Stimulated activated CD4-positive, alpha-beta T cell treated with anti-CD3 and anti-CD28 coated beads, Interleukin-2, amount 100 ng/mL, for 4 hours (primary cell): ENCODE results near the gene LRP2BP.
"Not testable (repeated sequence)": the region's sequence is repeated elsewhere in the genome, so short reads cannot be mapped to it uniquely, and the experiment has no call there.

Experiments
- DNase-seq: peaks from one replicate; pipeline ENCODE4 v3.0.0-alpha.2; 2020; ENCODE audit warnings: low read depth

Gene LRP2BP

DNA sequence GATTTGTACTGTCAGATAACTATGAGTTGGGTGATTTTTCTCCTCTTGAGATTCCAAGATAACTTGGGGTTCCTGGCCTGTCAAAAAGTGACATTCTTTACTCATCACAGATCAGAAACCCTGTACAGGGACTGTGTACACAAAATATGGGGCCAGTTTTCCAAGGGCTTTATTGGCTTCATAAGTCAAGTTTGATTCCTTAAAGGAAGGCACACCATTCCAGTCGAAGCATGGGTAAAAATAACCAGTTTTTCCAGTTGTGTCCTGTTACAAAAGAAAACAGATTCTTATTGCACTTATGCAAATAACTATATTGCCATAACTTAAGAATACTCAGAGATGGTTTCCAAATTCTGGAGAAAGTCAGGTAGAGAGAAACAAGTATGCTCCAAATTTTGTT is 70.0 kb downstream of the LRP2BP start:
- not testable (repeated sequence) for DNase-seq

DNA sequence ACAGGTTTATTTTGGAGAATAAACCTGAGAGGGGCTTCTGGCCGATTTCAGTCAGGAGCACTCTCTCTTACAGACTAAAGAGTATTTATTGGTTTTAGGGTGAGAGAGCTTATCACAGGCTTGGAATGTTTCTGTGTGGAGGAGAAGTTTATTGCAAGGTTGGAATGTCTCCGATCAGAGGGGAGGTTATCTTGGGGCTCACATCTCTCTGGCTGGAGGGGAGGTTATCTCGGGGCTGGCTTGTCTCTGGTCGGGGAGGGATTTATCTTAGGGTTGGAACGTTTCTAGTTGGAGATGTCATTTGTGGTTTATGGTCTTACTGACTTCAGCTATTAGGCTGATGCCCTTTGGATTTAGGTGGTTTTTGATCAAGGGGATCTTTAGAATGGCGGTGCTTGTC is 71.4 kb downstream of the LRP2BP start:
- not testable (repeated sequence) for DNase-seq

DNA sequence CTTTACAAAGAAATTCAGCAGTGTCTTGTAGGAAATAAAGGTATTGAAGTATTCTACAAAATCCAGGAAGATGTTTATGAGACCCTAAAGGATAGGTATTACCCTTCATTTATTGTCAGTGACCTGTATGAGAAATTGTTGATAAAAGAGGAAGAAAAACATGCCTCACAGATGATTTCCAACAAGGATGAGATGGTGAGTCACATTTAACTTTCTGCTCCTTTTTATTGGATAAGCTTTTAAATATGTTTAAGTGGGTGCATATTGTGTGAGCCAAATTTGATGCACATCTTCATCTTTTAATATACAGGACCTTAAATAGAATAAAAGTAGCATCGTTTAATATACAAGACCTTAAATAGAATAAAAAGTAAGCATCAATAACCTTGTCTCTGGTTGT is 72.1 kb downstream of the LRP2BP start:
- DNase-seq = no peak

DNA sequence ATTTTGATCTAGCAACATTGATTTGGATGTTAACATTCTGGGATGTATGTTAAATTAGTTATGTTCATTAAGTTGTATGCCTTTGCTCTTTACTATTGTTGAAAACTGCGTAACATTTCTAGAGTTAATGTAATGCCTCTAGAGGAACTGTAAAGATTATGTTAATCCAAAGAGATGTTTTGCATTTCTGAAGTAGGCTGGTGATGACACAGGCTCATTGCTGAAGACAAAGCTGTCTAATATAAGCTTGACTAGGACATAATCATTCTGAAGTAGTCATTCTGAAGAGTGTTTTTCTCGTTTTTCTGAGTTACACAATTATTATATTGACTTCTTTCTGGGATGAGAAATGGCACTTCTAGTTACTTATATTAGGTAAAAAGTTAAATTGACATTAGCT is 72.9 kb downstream of the LRP2BP start:
- DNase-seq = no peak

DNA sequence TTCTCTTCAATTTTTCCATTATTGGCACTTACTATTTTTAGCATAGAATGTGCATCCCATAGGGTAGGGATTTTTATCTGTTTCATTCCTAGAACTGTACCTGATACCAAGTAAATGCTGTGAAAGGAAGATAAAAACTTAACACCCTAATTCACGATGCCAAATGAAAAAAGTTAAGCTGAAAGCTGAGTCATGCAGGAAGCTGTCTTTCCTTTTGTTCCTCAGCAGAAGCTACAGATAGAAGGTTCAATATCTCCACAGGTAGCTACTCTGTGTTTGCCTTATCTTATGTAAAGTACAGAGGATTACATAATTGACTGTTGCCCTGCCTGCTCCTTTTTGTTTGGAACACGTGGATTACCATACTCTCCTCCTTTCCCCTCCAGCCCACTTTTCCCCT is 77.0 kb downstream of the LRP2BP start:
- DNase-seq = no peak

DNA sequence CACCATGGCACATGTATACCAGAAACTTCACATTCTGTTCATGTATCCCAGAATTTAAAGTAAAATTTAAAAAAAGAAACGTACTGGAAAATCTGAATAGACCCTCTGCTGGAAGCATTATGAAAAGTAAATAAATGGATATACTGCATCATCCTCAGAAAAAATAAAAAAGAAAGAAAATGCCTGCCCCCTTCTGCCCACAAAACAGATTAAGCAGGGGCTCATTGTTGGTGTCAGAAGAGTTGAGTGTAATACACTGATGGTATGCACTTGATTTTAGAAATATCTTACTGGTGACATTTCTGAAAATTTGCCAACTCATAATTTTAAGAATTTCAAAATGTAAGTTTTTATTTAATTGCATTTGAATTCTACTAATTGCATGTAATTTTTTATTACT is 77.8 kb downstream of the LRP2BP start:
- DNase-seq = no peak

DNA sequence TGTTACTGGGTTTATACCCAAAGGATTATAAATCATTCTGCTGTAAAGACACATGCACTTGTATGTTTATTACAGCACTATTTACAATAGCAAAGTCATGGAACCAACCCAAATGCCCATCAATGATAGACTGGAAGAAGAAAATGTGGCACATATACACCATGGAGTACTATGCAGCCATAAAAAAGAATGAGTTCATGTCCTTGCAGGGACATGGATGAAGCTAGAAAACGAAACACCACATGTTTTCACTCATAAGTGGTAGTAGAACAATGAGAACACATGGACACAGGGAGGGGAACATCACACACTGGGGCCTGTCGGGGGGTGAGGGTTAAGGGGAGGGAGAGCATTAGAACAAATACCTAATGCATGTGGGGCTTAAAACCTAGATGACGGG is 78.3 kb downstream of the LRP2BP start:
- not testable (repeated sequence) for DNase-seq
